ENCODE results near the gene NT5C3B. TPM values are rescaled to one million over a fixed set of nuclear protein-coding genes. Genes with fewer than 3 reads are reported as not detected.

NT5C3B gene
- polyA plus RNA-seq, 1 of the 3 experiments (the other 2 are of a cell fraction): 87.4 TPM

DNA sequence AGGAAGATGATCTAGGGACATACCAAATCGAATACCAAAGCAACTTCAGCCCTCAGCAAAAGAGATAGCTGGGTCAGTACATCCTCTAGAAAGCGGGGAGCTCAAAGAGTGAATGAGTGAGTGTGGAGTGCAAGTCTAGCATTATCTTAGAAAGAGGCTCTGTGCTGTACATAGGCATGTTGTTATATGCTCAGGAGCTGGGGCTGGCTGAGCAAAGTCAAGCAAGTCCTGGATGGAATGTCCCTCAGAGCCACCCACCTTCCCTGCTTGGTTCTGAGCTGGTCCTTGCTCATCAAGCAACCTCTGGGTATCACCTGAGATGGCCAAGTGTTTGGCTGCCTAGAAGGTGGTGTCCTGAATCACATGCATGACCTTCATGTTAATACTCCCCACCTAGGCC, 34.1 kb upstream of the NT5C3B start:
- no peaks in the 10 kb centered on the region for H3K79me2 ChIP-seq (ENCODE audit: insufficient read depth)
- H3K9ac ChIP-seq: no peak overlapping the region
- H3K4me2 ChIP-seq: no peak overlapping the region
- H3K27ac ChIP-seq (ENCODE audit: low read depth in 2 of 2, low read length in 1 of 2): no peak overlapping the region
- H3K4me3 ChIP-seq (ENCODE audit: low read depth in 2 of 2, low read length in 1 of 2): no peak overlapping the region
- H3K9me2 ChIP-seq: no peaks in the 10 kb centered on the region
- TF ChIP-seq CHD2 (IDR thresholded peaks at IDR 0.05; ENCODE audit: low read length, partially characterized antibody) (no peak), JUND (IDR thresholded peaks at IDR 0.05) (no peak), ELF1 (IDR thresholded peaks at IDR 0.05) (no peak), SMC3 (IDR thresholded peaks at IDR 0.05; ENCODE audit: low read depth, low read length) (no peak)
- TF ChIP-seq, protein P1, sequence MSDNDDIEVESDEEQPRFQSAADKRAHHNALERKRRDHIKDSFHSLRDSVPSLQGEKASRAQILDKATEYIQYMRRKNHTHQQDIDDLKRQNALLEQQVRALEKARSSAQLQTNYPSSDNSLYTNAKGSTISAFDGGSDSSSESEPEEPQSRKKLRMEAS (IDR thresholded peaks at IDR 0.05; ENCODE audit: low read depth): no peak
- TF ChIP-seq, protein P2, sequence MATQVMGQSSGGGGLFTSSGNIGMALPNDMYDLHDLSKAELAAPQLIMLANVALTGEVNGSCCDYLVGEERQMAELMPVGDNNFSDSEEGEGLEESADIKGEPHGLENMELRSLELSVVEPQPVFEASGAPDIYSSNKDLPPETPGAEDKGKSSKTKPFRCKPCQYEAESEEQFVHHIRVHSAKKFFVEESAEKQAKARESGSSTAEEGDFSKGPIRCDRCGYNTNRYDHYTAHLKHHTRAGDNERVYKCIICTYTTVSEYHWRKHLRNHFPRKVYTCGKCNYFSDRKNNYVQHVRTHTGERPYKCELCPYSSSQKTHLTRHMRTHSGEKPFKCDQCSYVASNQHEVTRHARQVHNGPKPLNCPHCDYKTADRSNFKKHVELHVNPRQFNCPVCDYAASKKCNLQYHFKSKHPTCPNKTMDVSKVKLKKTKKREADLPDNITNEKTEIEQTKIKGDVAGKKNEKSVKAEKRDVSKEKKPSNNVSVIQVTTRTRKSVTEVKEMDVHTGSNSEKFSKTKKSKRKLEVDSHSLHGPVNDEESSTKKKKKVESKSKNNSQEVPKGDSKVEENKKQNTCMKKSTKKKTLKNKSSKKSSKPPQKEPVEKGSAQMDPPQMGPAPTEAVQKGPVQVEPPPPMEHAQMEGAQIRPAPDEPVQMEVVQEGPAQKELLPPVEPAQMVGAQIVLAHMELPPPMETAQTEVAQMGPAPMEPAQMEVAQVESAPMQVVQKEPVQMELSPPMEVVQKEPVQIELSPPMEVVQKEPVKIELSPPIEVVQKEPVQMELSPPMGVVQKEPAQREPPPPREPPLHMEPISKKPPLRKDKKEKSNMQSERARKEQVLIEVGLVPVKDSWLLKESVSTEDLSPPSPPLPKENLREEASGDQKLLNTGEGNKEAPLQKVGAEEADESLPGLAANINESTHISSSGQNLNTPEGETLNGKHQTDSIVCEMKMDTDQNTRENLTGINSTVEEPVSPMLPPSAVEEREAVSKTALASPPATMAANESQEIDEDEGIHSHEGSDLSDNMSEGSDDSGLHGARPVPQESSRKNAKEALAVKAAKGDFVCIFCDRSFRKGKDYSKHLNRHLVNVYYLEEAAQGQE (IDR thresholded peaks at IDR 0.05; ENCODE audit: low read depth, low read length): no peak
- TF ChIP-seq, protein P3, sequence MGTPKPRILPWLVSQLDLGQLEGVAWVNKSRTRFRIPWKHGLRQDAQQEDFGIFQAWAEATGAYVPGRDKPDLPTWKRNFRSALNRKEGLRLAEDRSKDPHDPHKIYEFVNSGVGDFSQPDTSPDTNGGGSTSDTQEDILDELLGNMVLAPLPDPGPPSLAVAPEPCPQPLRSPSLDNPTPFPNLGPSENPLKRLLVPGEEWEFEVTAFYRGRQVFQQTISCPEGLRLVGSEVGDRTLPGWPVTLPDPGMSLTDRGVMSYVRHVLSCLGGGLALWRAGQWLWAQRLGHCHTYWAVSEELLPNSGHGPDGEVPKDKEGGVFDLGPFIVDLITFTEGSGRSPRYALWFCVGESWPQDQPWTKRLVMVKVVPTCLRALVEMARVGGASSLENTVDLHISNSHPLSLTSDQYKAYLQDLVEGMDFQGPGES (IDR thresholded peaks at IDR 0.05; ENCODE audit: low read depth, low read length): no peak
- no peaks in the 10 kb centered on the region; a peak in 1 of 4 replicates for H3K4me1 ChIP-seq (ENCODE audit: control insufficient read depth in 1 of 2, insufficient read depth in 2 of 2, low read depth in 1 of 2, low read length in 1 of 2)
- no peaks in the 10 kb centered on the region for H3K27me3 ChIP-seq (ENCODE audit: insufficient read depth)
- CTCF ChIA-PET: interaction anchor here (0.8 kb wide), 1 partner anchor 83 kb away, joined by 3 read pairs; the partner anchor contains the start of gene JUP
- no peaks in the 10 kb centered on the region for H4K20me1 ChIP-seq (ENCODE audit: insufficient read depth)
- peaks cover 40% of the 10 kb centered on the region for H3F3A ChIP-seq (replicated peaks; ENCODE audit: insufficient read depth)
- H2AFZ ChIP-seq (ENCODE audit: low read depth): no peak overlapping the region
- peaks cover 58% of the 10 kb centered on the region in 2 experiments for H3K36me3 ChIP-seq (replicated peaks in 1 of 2; ENCODE audit: control insufficient read depth in 1 of 2, insufficient read depth in 2 of 2, low read length in 1 of 2)
- POLR2A ChIA-PET: interaction anchor here (0.9 kb wide), 1 partner anchor 49 kb away, joined by 3 read pairs; the partner anchor contains the start of gene ACLY
- no peaks in the 10 kb centered on the region for H3K9me3 ChIP-seq
- DNase-seq: no peak
- WGBS (ENCODE audit: low lambda C conversion rate): 72% methylated on average over 2 of the region's 2 CpGs

DNA sequence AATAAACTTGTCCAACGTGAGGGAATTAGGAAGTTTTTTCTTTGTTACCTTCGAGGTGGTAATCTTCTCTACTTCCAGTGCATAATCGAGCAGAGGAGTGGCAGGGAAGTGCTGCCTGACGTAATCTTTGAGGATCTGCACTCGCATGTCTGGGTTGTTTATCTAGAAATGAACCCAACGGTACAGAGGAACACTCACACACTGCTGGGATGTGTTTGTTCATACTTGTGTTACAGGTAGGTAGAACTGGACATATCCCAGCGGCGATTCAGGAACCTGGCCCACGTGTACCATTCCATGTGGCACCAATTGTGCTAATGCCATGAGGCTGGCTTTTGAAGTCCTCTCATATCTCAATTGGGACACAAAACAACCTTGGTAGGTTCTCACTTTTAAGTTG, 33.4 kb upstream of the NT5C3B start:
- POLR2A ChIA-PET: no interaction called here
- Histone ChIP-seq H3K36me3 (replicated peaks in 1 of 2; ENCODE audit: control insufficient read depth in 1 of 2, insufficient read depth in 2 of 2, low read length in 1 of 2) (peaks cover 52 to 58% of the 10 kb centered on the region in 2 experiments), H3K9ac (no peak overlapping the region)
- TF ChIP-seq, protein P4, sequence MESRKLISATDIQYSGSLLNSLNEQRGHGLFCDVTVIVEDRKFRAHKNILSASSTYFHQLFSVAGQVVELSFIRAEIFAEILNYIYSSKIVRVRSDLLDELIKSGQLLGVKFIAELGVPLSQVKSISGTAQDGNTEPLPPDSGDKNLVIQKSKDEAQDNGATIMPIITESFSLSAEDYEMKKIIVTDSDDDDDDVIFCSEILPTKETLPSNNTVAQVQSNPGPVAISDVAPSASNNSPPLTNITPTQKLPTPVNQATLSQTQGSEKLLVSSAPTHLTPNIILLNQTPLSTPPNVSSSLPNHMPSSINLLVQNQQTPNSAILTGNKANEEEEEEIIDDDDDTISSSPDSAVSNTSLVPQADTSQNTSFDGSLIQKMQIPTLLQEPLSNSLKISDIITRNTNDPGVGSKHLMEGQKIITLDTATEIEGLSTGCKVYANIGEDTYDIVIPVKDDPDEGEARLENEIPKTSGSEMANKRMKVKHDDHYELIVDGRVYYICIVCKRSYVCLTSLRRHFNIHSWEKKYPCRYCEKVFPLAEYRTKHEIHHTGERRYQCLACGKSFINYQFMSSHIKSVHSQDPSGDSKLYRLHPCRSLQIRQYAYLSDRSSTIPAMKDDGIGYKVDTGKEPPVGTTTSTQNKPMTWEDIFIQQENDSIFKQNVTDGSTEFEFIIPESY (IDR thresholded peaks at IDR 0.05; ENCODE audit: borderline replicate concordance, low read depth): no peak
- TF ChIP-seq YY1 (IDR thresholded peaks at IDR 0.05; ENCODE audit: low read depth) (no peak), JUND (IDR thresholded peaks at IDR 0.05) (no peak), FOSL2 (IDR thresholded peaks at IDR 0.05; ENCODE audit: borderline replicate concordance, low read depth) (no peak), FOXM1 (IDR thresholded peaks at IDR 0.05; ENCODE audit: low read depth) (no peak), POLR2AphosphoS5 (IDR thresholded peaks at IDR 0.05; ENCODE audit: low read depth, low read length) (no peak), EP300 (IDR thresholded peaks at IDR 0.05; ENCODE audit: borderline replicate concordance in 1 of 2, low read depth in 1 of 2, low read length in 1 of 2) (no peak), RXRA (IDR thresholded peaks at IDR 0.05; ENCODE audit: borderline replicate concordance, low read depth) (no peak)
- TF ChIP-seq, protein P5, sequence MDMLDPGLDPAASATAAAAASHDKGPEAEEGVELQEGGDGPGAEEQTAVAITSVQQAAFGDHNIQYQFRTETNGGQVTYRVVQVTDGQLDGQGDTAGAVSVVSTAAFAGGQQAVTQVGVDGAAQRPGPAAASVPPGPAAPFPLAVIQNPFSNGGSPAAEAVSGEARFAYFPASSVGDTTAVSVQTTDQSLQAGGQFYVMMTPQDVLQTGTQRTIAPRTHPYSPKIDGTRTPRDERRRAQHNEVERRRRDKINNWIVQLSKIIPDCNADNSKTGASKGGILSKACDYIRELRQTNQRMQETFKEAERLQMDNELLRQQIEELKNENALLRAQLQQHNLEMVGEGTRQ (IDR thresholded peaks at IDR 0.05; ENCODE audit: borderline replicate concordance, low read depth, low read length): no peak
- TF ChIP-seq, protein P3 (IDR thresholded peaks at IDR 0.05; ENCODE audit: low read depth, low read length): no peak
- TF ChIP-seq, protein P6, sequence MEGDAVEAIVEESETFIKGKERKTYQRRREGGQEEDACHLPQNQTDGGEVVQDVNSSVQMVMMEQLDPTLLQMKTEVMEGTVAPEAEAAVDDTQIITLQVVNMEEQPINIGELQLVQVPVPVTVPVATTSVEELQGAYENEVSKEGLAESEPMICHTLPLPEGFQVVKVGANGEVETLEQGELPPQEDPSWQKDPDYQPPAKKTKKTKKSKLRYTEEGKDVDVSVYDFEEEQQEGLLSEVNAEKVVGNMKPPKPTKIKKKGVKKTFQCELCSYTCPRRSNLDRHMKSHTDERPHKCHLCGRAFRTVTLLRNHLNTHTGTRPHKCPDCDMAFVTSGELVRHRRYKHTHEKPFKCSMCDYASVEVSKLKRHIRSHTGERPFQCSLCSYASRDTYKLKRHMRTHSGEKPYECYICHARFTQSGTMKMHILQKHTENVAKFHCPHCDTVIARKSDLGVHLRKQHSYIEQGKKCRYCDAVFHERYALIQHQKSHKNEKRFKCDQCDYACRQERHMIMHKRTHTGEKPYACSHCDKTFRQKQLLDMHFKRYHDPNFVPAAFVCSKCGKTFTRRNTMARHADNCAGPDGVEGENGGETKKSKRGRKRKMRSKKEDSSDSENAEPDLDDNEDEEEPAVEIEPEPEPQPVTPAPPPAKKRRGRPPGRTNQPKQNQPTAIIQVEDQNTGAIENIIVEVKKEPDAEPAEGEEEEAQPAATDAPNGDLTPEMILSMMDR (IDR thresholded peaks at IDR 0.05): no peak

More for the DNA sequence above, 33.4 kb upstream of the NT5C3B start:
- 80% methylated on average over 9 of the region's 9 CpGs for WGBS (ENCODE audit: low lambda C conversion rate)
- H3K4me3 ChIP-seq (ENCODE audit: low read depth in 2 of 2, low read length in 1 of 2): no peak overlapping the region
- H3K9me3 ChIP-seq: no peaks in the 10 kb centered on the region
- H3K4me2 ChIP-seq: no peak overlapping the region
- CTCF ChIA-PET: interaction anchor here (0.6 kb wide), 1 partner anchor 443 kb away, joined by 4 read pairs; no protein-coding TSS in a partner anchor
- no peaks in the 10 kb centered on the region for H3K27me3 ChIP-seq (ENCODE audit: insufficient read depth)
- no peak overlapping the region for H2AFZ ChIP-seq (ENCODE audit: low read depth)
- no peak overlapping the region for H3K27ac ChIP-seq (ENCODE audit: low read depth in 2 of 2, low read length in 1 of 2)
- no peak for DNase-seq
- H3K9me2 ChIP-seq: no peaks in the 10 kb centered on the region
- peaks cover 6% of the 10 kb centered on the region for H3K79me2 ChIP-seq (ENCODE audit: insufficient read depth)
- H3K4me1 ChIP-seq (ENCODE audit: control insufficient read depth in 1 of 2, insufficient read depth in 2 of 2, low read depth in 1 of 2, low read length in 1 of 2): no peaks in the 10 kb centered on the region; a peak in 1 of 4 replicates
- H4K20me1 ChIP-seq (ENCODE audit: insufficient read depth): no peaks in the 10 kb centered on the region
- peaks cover 40% of the 10 kb centered on the region for H3F3A ChIP-seq (replicated peaks; ENCODE audit: insufficient read depth)

Data from SK-N-SH (cell line).